ENCODE results near the gene SESN1.

Gene SESN1

DNA sequence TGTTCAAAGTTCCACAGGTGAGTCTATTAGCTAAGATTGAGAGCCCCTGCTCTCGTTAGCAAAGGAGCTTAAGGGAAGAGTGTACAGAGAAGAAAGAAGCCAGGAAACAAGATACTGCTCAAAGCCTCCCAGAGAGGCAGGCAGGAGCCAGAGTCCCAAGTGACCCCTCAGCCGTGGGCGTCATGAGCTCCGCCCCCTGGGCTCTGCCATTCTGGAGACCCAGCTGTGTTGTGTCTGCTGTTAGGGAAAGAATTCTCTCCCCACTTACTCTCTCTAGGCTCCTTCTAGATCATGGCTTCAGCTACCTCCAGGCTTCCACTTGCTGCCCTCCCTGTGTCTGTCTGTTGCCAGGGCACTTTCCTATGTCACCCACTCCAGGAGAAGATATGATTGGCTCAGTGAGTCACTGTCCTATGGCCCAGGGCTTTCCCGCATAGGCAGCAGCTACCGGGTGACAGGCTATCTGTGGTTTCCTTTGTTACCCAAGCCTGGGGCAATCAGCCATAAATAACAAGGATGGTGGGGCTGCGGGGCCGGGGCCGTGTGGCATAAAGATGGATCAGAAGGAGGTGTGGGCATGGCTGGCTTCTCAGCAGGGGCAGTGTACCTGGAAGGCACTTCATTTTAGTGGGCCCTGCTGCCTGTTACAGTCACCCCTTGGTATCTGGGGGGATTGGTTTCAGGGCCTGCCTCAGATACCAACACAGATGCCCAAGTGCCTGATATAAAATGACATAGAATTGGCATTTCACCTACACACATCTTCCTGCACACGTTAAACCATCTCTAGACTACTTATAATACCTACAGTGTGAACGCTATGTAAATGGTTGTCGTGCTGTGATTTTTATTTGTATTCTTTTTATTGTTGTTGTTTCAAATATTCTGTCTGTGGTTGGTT, 127.5 kb downstream of the SESN1 start:
- in situ Hi-C loops (cut with MboI; ENCODE audit: low sequenced_read_pairs), result no loop called here

- in situ Hi-C loops (cut with MboI; ENCODE audit: low sequenced_read_pairs), result no loop called here
Measured at GRCh38 chr6:108966251-108966650, 128.4 kb downstream of the SESN1 start.

DNA sequence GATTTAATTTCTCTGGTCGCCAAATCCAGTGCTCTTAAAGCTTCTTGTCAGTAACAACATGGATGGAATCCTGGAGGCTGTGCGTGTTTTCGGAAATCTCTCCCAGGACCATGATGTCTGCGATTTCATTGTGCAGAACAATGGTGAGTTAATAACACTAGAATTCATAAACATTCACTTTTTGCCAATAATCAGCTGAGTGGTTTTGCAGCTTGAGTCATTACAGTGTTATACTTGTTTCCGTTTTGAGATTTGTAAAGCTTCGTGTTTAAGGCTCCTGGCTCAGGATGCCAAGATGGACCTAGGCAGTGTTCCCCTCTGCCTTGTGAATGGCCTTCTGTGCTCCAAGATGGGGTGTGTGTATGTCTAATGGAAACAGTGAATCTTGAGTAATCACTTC, 132.7 kb downstream of the SESN1 start:
- in situ Hi-C loops (cut with MboI; ENCODE audit: low sequenced_read_pairs), result no loop called here

DNA sequence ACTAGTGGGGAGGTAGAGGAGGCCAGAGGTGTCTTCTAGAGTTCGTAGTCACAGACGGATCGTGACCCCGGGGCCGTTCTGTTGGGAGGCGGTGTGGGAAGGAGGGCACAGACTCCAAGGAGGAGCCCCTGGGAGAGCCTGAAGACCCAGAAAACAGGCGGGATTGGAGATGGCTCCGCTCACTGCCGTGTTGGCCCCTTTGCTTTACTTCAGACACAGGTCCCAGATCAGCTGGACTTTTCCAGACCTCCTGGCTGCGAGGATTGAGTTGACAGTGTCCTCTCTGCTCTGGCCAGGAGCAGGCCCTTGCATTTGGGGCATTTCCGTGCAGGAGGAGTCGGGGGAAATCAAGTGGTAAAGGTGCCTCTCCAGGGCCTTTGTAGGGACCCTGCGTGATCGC, 133.6 kb downstream of the SESN1 start:
- in situ Hi-C loops (cut with MboI; ENCODE audit: low sequenced_read_pairs), result no loop called here

GRCh38 chr6:108960601-108961000, 134.0 kb downstream of the SESN1 start:
- in situ Hi-C loops (cut with MboI; ENCODE audit: low sequenced_read_pairs), result no loop called here

DNA sequence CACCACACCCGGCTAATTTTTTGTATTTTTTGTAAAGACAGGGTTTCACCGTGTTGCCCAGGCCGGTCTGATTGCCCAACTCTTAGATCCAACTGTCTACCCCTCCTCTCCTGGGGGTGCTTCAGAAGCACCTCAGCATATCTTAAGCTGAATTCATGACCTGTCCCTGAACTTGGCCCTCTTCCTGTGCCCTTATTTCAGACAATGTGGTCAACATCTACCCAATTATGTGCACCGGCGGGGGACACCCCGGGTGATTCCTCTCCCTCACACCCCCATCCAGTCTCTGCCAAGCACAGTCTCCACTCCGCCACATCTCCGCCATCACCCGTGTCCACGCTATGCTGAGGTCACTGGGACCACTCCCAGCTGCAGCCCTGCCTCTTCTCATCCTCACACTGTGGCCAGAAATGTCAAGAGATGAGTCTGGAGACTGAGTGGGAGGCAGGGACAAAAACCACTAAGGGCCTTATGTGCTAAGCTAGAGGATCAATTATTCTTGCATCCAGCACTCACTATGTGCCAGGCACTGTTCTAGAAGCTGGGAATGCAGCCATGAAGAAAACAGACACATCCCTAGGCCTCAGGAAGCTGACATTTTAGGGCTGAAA, 134.6 kb downstream of the SESN1 start:
- in situ Hi-C loops (cut with MboI; ENCODE audit: low sequenced_read_pairs), result no loop called here

DNA sequence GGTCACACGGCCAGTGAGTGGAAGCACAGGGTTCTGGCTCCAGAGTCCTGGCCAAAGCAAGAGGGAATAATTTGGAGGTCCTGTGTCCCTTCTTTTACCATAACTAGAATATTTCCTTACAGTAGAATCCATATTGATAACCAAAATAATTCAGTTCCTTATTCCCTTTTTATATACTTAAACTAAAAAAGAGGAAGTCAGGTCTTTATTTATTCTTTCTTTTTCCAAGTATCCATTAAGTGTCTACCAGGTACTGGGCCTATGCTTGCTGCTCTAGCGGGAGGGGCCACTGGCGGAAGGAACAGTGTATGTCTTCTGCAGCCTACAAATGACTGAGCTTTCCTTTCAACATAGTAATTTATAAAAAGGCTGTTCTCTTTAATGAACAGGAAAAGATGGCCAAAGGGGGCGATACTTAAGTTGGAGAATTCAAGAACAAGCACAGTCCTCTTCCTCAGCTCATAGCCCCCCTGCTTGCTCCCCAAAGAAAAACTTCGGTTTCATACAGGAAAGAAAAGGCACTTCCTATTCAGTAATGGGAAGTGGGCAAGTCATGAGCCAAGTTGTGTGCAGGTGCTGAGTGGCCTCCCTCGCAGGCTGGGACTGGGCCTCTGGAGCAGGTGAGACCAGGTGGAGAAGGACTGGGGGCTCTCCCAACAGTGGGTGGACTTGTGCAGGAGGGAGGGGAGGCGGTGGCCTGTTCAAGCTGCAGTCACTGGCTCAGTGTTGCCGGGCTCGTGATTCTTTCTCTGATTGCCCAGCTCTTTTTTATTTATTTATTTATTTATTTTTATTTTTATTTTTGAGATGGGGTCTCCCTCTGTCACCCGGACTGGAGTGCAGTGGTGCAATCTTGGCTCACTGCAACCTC, 135.5 kb downstream of the SESN1 start:
- in situ Hi-C loops (cut with MboI; ENCODE audit: low sequenced_read_pairs), result no loop called here

DNA sequence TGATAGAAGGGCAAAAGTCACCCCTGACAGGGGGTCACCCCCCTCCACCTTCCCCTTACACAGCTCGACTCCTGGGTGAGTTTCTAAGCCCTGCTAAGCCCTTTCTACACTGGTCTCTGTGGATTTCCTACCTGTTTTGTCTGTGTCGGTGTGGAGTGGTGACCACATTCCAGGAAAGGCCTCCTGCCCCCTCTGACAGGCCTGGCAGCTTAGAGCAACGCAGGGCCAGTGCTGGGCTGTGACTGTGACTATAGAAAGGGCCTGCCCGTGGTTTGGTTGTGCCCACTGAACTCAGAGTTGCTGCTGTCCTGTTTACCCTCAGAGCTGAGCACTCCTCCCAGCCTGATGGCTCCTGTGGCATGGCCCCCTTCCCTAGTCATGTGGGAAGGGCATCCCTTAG, 137.4 kb downstream of the SESN1 start:
- in situ Hi-C loops (cut with MboI; ENCODE audit: low sequenced_read_pairs), result no loop called here

- in situ Hi-C loops (cut with MboI; ENCODE audit: low sequenced_read_pairs), result no loop called here
Measured at GRCh38 chr6:108955329-108955949, 139.2 kb downstream of the SESN1 start.

DNA sequence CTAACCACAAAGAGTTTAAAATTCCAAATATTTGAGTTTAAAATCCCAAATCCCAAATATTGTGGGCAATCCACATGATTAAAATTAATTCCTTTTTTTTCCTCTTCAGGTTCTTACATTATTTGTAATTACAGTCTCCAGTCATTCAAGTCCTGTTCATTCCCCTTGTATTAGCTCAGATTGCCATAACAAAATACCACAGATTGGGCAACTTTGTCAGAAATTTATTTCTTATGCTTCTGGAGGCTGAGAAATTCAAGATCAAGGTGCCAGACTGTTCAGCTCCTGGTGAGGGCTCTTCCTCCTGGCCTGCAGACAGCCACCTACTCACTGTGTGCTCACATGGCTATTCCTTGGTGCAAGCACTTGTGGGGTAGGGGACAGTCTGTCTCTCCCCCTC, 141.0 kb downstream of the SESN1 start:
- in situ Hi-C loops (cut with MboI; ENCODE audit: low sequenced_read_pairs), result no loop called here

DNA sequence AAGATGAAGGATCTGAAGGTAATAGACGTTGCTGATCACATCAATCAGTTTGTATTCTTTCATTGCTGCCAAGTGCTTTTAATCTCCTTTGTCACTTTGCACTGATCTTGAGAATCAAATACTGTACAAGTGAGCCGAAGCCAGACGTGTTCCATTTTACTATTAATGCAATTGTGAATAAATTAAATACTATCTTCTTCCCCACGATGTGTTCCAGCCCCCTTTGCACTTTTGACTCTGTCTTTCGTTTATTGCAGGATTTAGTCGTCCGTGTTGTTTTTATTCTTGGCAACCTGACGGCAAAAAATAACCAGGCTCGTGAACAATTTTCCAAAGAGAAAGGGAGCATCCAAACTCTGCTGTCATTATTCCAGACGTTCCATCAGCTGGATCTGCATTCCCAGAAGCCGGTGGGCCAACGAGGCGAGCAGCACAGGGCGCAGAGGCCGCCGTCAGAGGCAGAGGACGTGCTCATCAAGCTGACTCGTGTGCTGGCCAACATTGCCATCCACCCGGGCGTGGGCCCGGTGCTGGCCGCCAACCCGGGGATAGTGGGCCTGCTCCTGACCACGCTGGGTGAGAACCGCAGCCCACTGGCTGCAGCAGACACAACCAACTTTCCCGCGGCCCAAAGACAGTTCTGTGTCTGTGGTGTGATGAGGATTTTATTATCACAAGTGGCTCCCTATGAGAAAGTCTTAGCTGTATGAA, 141.7 kb downstream of the SESN1 start:
- in situ Hi-C loops (cut with MboI; ENCODE audit: low sequenced_read_pairs), result no loop called here

DNA sequence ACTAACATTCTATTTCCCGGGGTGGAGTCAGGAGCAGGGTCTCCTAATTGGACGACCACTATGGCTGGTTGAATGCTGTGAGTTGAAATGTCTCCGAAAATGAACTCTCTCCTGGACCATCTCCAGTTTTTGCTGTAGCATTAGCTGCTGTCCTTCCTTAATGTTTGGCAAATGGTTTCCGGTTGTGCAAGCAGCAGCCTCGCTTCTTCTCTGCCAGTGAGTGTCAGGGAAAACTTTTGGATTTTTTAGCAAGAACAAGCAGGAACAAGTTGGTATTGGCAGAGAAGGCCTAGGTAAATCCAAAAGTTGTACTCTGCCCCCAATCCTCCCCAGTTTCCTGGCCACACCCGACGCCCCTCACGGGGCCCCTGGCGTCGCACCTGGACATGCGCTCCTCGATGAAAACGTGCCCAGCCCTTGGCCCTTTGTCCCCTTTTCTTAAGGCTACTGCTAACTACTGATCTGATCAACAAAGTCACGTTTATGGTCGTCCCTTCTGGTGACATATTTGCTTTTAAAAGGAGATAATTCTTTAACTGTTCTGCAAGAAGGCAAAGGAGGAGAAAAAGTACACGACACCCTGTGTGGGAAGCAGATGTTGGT, 143.2 kb downstream of the SESN1 start:
- in situ Hi-C loops (cut with MboI; ENCODE audit: low sequenced_read_pairs), result no loop called here

DNA sequence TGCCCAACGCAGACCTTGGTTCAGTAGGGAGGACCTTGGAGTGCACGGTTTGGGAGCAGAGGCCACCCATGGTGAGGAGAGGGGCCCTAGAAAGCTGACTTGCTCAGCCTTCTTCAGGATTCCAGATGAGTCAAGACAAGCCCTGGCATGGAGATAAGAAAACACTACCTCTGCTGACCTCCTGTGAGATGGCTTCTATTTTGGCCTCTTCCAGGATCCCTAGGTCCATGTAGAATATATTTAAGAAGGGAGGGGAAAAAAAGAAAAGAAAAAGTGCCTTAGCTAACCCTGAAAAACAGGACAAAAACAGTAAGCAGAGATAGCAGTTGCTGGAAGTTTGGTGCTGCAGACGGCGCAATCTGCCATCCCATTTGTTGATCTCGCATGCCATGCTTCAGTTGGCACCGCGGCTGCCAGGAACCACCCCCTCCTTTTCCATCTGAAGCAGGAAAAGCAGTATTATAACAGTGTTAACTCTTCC, 146.4 kb downstream of the SESN1 start:
- in situ Hi-C loops (cut with MboI; ENCODE audit: low sequenced_read_pairs), result no loop called here

GRCh38 chr6:108947114-108947854, 147.4 kb downstream of the SESN1 start:
- in situ Hi-C loops (cut with MboI; ENCODE audit: low sequenced_read_pairs), result no loop called here

DNA sequence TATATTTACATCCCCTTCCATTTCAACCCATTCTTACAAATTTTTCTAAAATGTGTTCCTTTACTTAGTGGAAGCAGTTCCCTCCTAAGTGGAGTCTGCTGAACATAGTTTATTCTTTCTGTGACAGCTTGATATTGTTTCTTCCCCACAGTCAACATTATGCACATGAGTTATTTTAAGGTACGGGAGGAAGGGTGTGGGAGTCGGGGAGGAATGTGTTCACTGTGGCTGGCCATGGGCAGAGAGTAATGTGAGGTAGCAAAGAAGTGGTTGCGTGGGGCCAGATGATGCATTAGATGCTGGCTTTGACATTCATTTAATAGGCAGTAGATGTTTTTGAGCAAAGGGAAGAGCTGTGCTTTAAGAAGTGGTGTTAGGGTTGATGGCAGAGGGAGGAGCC, 148.0 kb downstream of the SESN1 start:
- in situ Hi-C loops (cut with MboI; ENCODE audit: low sequenced_read_pairs), result no loop called here

DNA sequence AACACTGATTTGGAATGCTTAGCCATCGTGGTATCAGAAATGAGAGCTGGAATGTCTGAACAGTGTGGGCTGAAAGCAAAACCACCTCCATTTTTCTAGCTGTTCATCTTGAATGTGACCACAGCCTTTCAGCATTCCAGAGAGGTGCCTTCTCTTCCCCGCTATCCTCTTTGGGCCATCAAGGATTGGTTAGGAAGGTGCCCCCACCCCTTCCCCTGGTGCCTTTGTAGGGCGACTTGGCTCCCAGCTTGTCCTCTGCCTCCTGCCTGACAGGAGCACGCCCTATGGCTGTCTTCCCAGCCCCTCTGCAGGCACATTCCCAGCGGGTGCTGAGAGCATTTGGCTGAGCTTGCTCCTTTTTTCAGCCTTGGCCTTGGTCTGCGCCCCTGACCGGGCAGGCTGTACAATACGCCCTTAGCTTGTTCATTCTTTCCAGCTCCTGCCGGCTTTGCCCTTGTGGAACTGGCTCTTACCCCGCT, 148.9 kb downstream of the SESN1 start:
- in situ Hi-C loops (cut with MboI; ENCODE audit: low sequenced_read_pairs), result no loop called here

GRCh38 chr6:108944707-108945680, 149.7 kb downstream of the SESN1 start:
- in situ Hi-C loops (cut with MboI; ENCODE audit: low sequenced_read_pairs), result no loop called here

DNA sequence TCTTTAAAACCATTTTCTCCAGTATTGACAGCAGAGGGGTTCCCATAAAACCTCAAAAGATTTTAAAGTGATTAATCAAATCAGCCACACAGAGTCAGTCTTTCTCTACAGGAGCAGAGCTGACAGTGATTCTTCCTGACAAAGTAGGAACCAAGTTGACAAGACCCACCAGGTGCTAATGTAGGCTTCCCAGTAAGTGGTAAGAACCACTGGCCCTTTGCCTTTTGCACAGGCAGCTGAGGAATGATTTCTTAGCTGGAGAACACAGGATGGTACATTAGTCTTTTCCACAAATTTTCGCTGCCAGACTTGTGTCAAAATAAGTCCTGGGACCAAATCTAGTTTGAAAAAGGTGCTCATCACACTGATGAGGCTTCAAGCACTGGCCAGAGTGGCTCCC, 150.6 kb downstream of the SESN1 start:
- in situ Hi-C loops (cut with MboI; ENCODE audit: low sequenced_read_pairs), result no loop called here
